Stomach (tissue), 9 donors: ENCODE data around the gene UNC5B. TPM values are rescaled to one million over a fixed set of nuclear protein-coding genes. Genes with fewer than 3 reads are reported as not detected.

Experiments used
- DNase-seq, 2 donors: peaks; one replicate each; pipeline versions ENCODE4 v3.0.0 to v3.0.0-alpha.2; 2013 to 2019
- H3K27ac ChIP-seq, 5 donors: fragments of 200-600 bp in 4 of 5; sonication (generic) in 4 of 5; one replicate each; pipeline ENCODE4 v1.5.1; 2013 to 2019; ENCODE audit warnings: mild to moderate bottlenecking in 1 of 5, moderate library complexity in 1 of 5
- H3K27me3 ChIP-seq, 3 donors: fragments of 200-600 bp; sonication (generic); one replicate each; pipeline ENCODE4 v1.5.1; 2017 to 2019; ENCODE audit warnings: mixed run types in 1 of 3
- H3K36me3 ChIP-seq, 4 donors: fragments of 200-600 bp; sonication (generic); 1 replicate in 3 of 4; 2 replicates in 1 of 4; pipeline ENCODE4 v1.5.1; 2016 to 2019
- H3K4me1 ChIP-seq, 4 donors: fragments of 200-600 bp; sonication (generic); one replicate each; pipeline ENCODE4 v1.5.1; 2016 to 2019
- H3K4me3 ChIP-seq, 4 donors: fragments of 200-600 bp; sonication (generic) in 3 of 4; one replicate each; pipeline ENCODE4 v1.5.1; 2016 to 2019; ENCODE audit warnings: mild to moderate bottlenecking in 1 of 4
- H3K9me3 ChIP-seq, 4 donors: fragments of 200-600 bp; sonication (generic); one replicate each; pipeline ENCODE4 v1.5.1; 2016 to 2019
- EP300 ChIP-seq: sonication (generic); formaldehyde crosslinking; IDR thresholded peaks from one replicate; pipeline ENCODE4 v1.6.1; 2017; ENCODE audit warnings: antibody characterized with exemption
- POLR2A ChIP-seq, 4 donors: fragments of 450-650 bp; IDR thresholded peaks; one replicate each; pipeline ENCODE4 v1.6.1; 2016; ENCODE audit warnings: antibody characterized with exemption in 4 of 4, control low read depth in 2 of 4, mild to moderate bottlenecking in 1 of 4, moderate library complexity in 1 of 4
- POLR2AphosphoS5 ChIP-seq, 3 donors: sonication (generic); formaldehyde crosslinking; IDR thresholded peaks; one replicate each; pipeline ENCODE4 v1.6.1; 2016; ENCODE audit warnings: antibody characterized with exemption in 3 of 3
- WGBS, 5 donors: extraction: QIAGEN DNeasy Blood & Tissue Kit in 3 of 5; methylation state at CpG; one replicate each; pipeline versions ENCODE4 v1.1.5 to v1.1.7; 2013 to 2018; 5-methylcytosine and 5-hydroxymethylcytosine counted together
- intact Hi-C: fragments of 100-400 bp; cut with DNase I; formaldehyde crosslinking; loops from one replicate; pipeline ENCODE4 v1.15.1; 2023; ENCODE audit warnings: low total_unique reads
- polyA plus RNA-seq, 3 donors: library from polyadenylated mRNA; stranded (reverse); fragments of 200-250 nt; gene quantifications; one replicate each; pipeline ENCODE4 v1.2.3, GENCODE V29; 2013
- total RNA-seq, 5 donors: library from RNA; depleted of rRNA; stranded (reverse); fragments of >200 nt; gene quantifications; one replicate each; pipeline versions ENCODE4 v1.1.0 to v1.2.3, GENCODE V29; 2014 to 2016
- TF ChIP-seq, protein P1 (sequence below), 7 experiments: fragments of 450-650 bp in 4 of 7; fragments of 200-600 bp in 3 of 7; sonication (generic) in 3 of 7; IDR thresholded peaks; one replicate each; pipeline ENCODE4 v1.5.1; 2016 to 2019; ENCODE audit warnings: antibody characterized with exemption in 7 of 7, control low read depth in 2 of 7, mild to moderate bottlenecking in 1 of 7
- donor health status: healthy with polysubstance abuse.
- donor health status: Bipolar disorder and iron deficiency.
- donor health status: healthy.

Gene UNC5B
- total and polyA plus RNA-seq, 8 donors, result 1.4 to 42.9 (median 5.7) TPM

DNA sequence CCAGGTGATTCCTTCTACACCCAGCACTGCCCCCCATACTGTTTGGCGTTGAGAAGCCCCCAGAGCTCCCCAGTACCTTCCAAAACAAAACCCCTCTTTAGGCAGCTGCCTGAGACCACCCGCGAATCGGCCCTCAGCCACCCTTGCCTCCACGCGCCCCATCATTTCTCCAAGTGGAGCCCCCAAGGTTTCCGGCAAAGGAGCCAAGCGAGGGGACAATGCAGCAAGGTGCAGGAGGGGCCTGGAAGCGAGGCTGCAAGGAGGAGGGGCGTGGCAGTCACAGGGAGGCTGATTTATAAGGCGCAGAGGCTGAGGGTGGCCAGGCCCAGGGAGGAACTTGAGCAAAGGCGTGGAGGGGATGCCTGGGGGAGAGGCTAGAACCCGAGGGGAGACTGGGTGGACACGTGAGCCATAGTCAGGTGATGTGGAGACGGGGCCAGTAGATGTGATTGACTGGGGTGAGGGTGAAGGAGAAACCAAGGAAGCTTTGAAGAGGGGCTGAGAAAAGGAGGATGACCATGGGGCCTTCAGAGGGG is 122.9 kb downstream of the UNC5B start:
- Histone ChIP-seq H3K36me3 (peaks cover 0 to 42% (median 33%) of the 10 kb centered on the region in 4 donors), H3K9me3 (no peaks in the 10 kb centered on the region), H3K27ac (no peak overlapping the region), H3K4me1 (peaks cover 19 to 74% (median 35%) of the 10 kb centered on the region in 4 donors), H3K27me3 (no peaks in the 10 kb centered on the region), H3K4me3 (no peak overlapping the region)
- 92 to 93% (median 93%) methylated on average over 15 of the region's 15 CpGs for WGBS, 5 donors
- intact Hi-C loops, result no loop called here
- DNase-seq, result no peak
- TF ChIP-seq POLR2A (IDR thresholded peaks at IDR 0.05), result no peak
- TF ChIP-seq, protein P1, sequence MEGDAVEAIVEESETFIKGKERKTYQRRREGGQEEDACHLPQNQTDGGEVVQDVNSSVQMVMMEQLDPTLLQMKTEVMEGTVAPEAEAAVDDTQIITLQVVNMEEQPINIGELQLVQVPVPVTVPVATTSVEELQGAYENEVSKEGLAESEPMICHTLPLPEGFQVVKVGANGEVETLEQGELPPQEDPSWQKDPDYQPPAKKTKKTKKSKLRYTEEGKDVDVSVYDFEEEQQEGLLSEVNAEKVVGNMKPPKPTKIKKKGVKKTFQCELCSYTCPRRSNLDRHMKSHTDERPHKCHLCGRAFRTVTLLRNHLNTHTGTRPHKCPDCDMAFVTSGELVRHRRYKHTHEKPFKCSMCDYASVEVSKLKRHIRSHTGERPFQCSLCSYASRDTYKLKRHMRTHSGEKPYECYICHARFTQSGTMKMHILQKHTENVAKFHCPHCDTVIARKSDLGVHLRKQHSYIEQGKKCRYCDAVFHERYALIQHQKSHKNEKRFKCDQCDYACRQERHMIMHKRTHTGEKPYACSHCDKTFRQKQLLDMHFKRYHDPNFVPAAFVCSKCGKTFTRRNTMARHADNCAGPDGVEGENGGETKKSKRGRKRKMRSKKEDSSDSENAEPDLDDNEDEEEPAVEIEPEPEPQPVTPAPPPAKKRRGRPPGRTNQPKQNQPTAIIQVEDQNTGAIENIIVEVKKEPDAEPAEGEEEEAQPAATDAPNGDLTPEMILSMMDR (IDR thresholded peaks at IDR 0.05), result no peak
- TF ChIP-seq POLR2AphosphoS5 (IDR thresholded peaks at IDR 0.05), result no peak
- no peak for TF ChIP-seq EP300

DNA sequence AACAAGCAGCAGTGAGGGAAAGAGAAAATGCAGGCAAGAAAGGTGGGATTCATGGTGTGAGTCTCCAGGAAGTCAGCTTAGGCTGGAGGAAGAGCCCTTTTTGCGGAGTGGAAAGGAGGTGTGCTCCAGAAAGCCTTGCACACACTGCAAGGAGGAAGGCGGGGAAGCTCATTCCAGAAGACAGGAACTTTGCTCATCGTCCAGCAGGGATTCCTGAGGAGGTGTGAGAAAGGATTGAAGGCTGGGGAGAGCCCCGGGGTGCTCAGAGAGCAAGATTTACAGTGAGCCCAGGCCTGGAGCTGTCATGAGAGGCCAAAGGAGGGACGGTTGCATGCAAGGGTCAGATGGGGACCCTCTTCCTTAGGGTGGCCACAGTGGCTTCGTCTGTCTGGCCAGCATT is 124.3 kb downstream of the UNC5B start:
- H3K4me3 ChIP-seq, result no peak overlapping the region
- 82 to 89% (median 85%) methylated on average over 6 of the region's 6 CpGs for whole genome bisulfite sequencing, 5 donors
- intact Hi-C loops, result no loop called here
- TF ChIP-seq, protein P1 (IDR thresholded peaks at IDR 0.05), result no peak
- TF ChIP-seq EP300 (no peak), POLR2A (IDR thresholded peaks at IDR 0.05) (no peak), POLR2AphosphoS5 (IDR thresholded peaks at IDR 0.05) (no peak)
- H3K9me3 ChIP-seq, result no peaks in the 10 kb centered on the region
- H3K4me1 ChIP-seq, result peaks cover 19 to 82% (median 41%) of the 10 kb centered on the region in 4 donors
- H3K27ac ChIP-seq, result peak overlapping the region in 1 of 5 donors; percentile 34
- H3K36me3 ChIP-seq, result peaks cover 0 to 41% (median 26%) of the 10 kb centered on the region in 4 donors
- no peaks in the 10 kb centered on the region for H3K27me3 ChIP-seq
- no peak for DNase-seq

DNA sequence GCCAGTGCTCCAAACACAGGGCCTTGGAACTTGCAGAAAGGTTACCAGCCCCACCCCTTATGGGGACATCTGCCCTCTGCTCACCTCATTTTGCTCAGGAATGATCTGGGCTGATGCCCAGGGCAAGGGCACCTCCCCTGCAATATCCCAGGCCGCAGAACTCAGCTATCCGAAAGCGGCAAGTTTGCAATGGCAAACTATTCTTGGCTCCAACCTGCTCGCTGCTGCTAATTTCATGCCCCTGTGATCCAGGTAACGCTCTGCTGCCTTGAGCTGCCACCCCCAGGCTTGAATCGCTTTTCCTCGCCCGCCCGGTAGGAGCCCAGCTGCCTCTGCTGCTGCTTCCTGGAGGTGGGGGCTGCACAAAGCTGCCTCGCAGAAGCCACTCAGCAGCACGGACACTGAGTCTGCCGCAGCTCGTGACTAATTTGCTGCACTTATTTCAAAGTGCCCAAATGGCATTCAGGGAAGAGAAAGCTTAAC is 124.9 kb downstream of the UNC5B start:
- H3K27ac ChIP-seq, result peak overlapping the region in 1 of 5 donors; percentile 15
- intact Hi-C loops, result no loop called here
- H3K36me3 ChIP-seq, result peaks cover 0 to 41% (median 26%) of the 10 kb centered on the region in 4 donors
- DNase-seq, result no peak
- TF ChIP-seq EP300, result no peak
- TF ChIP-seq, protein P1 (IDR thresholded peaks at IDR 0.05), result no peak
- TF ChIP-seq POLR2AphosphoS5 (IDR thresholded peaks at IDR 0.05), result no peak
- TF ChIP-seq POLR2A (IDR thresholded peaks at IDR 0.05), result no peak
- H3K27me3 ChIP-seq, result no peaks in the 10 kb centered on the region
- H3K9me3 ChIP-seq, result no peaks in the 10 kb centered on the region
- 85 to 92% (median 91%) methylated on average over 13 of the region's 13 CpGs for WGBS, 5 donors
- H3K4me3 ChIP-seq, result no peak overlapping the region
- H3K4me1 ChIP-seq, result peaks cover 19 to 82% (median 42%) of the 10 kb centered on the region in 4 donors

DNA sequence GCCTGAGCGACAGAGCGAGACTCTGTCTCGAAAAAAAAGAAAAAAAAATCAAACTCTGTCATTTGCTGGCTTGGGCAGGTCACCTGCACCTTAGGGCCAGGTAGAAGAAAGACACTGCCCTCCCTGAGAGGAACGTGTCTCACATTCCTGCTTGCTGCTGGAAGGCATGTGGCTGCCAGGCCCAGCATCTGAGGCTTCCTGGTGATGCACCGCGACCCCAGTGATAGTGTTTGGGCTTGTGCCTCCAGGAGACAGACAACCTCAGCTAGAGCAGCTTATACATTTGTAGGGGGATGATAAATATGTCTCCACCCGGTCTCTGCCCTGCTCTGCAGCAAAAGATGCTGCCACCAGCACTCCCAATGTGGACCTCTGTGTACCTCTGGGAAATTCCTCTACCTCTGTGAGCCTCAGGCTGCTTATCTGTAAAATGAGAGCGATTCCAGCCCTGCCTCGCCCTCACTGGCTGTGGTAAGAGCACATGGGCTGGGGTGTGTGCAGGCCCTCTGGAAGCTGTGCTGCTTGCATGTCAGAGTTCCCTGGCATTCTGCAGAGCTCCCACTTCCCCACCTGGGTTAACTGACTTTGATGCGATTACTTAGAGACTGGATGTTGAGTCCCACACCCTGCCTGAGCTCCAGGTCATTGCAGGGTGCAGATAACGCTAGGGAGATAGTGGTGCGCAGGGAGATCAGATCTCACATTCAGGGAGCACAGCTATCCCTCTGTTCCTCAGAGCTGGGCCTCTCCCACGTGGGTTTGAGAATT is 126.5 kb downstream of the UNC5B start:
- Histone ChIP-seq H3K27ac (peak overlapping the region; percentile 36 to 82 (median 62)), H3K36me3 (peaks cover 0 to 41% (median 26%) of the 10 kb centered on the region in 4 donors), H3K4me1 (peaks cover 18 to 81% (median 44%) of the 10 kb centered on the region in 4 donors), H3K4me3 (no peak overlapping the region), H3K9me3 (no peaks in the 10 kb centered on the region), H3K27me3 (no peaks in the 10 kb centered on the region)
- TF ChIP-seq POLR2A (IDR thresholded peaks at IDR 0.05) (no peak), POLR2AphosphoS5 (IDR thresholded peaks at IDR 0.05) (peak in 1 of 3 donors; percentile 37)
- DNase-seq, result peak; percentile 47 to 62
- intact Hi-C loops, result no loop called here
- WGBS, 5 donors, result 63 to 72% (median 69%) methylated on average over 10 to 13 of the region's 13 CpGs
